Keratinocyte (primary cell): Measurements from ENCODE around the gene SH3GLB2. TPM values are rescaled to one million over a fixed set of nuclear protein-coding genes. Genes with fewer than 3 reads are reported as not detected.
A peak's percentile ranks its signal among the peaks of the same experiment; 100 is the strongest.

ENCODE experiments used
- DNase-seq: peaks from one replicate; pipeline ENCODE4 v3.0.0-alpha.2; 2011; ENCODE audit warnings: low read depth, missing footprints, low spot score
- FAIRE-seq: peaks from 2 replicates; lab custom pipeline; 2011; peaks lifted over from hg19 to GRCh38; lab: Jason Lieb, UNC
- H2AFZ ChIP-seq: 2 replicates; pipeline ENCODE4 v1.6.0; 2012; ENCODE audit warnings: low read length, control low read depth, inconsistent platforms; ENCODE audit not compliant: control insufficient read depth
- H3K27ac ChIP-seq: 2 replicates; pipeline ENCODE4 v1.5.1; 2011; ENCODE audit warnings: low read length; ENCODE audit not compliant: control insufficient read depth, insufficient read depth
- H3K27me3 ChIP-seq: 3 replicates; pipeline ENCODE4 v1.6.0; 2011; ENCODE audit warnings: low read length; ENCODE audit not compliant: control insufficient read depth, insufficient read depth; ENCODE audit errors: extremely low read depth
- H3K36me3 ChIP-seq, 2 experiments: 2 replicates in 1 of 2; 3 replicates in 1 of 2; pipeline ENCODE4 v1.5.1; 2011; ENCODE audit warnings: low read length in 2 of 2, mild to moderate bottlenecking in 1 of 2; ENCODE audit not compliant: control insufficient read depth in 2 of 2, insufficient read depth in 2 of 2; ENCODE audit errors: extremely low read depth in 1 of 2
- H3K4me1 ChIP-seq: 3 replicates; pipeline ENCODE4 v1.5.1; 2011; ENCODE audit warnings: low read length; ENCODE audit not compliant: control insufficient read depth, insufficient read depth; ENCODE audit errors: extremely low read depth
- H3K4me2 ChIP-seq: 3 replicates; pipeline ENCODE4 v1.6.0; 2011; ENCODE audit warnings: low read depth, low read length; ENCODE audit not compliant: control insufficient read depth, insufficient read depth; ENCODE audit errors: extremely low read depth
- H3K4me3 ChIP-seq, 3 experiments: fragments of 200-600 bp in 1 of 3; sonication (generic) in 1 of 3; 2 replicates in 2 of 3; 3 replicates in 1 of 3; pipeline ENCODE4 v1.5.1; 2011 to 2016; ENCODE audit warnings: low read length in 3 of 3, mild to moderate bottlenecking in 3 of 3, control low read depth in 2 of 3, inconsistent platforms in 1 of 3, low read depth in 1 of 3, mixed read lengths in 1 of 3, mixed run types in 1 of 3, moderate library complexity in 1 of 3; ENCODE audit not compliant: control insufficient read depth in 2 of 3, insufficient read depth in 2 of 3; ENCODE audit errors: extremely low read depth in 1 of 3
- H3K79me2 ChIP-seq: 2 replicates; pipeline ENCODE4 v1.6.0; 2012; ENCODE audit warnings: low read length; ENCODE audit not compliant: control insufficient read depth, insufficient read depth
- H3K9ac ChIP-seq: 3 replicates; pipeline ENCODE4 v1.6.0; 2011; ENCODE audit warnings: low read length; ENCODE audit not compliant: control insufficient read depth, insufficient read depth; ENCODE audit errors: extremely low read depth
- H3K9me1 ChIP-seq: 3 replicates; pipeline ENCODE4 v1.6.0; 2011; ENCODE audit warnings: low read length; ENCODE audit not compliant: control insufficient read depth, insufficient read depth; ENCODE audit errors: extremely low read depth
- H3K9me3 ChIP-seq: 2 replicates; pipeline ENCODE4 v1.5.1; 2012; ENCODE audit warnings: low read depth, low read length; ENCODE audit not compliant: control insufficient read depth
- H4K20me1 ChIP-seq: 3 replicates; pipeline ENCODE4 v1.6.0; 2011; ENCODE audit warnings: low read length; ENCODE audit not compliant: control insufficient read depth, insufficient read depth; ENCODE audit errors: extremely low read depth
- EZH2 ChIP-seq: IDR thresholded peaks from one replicate; pipeline ENCODE4 v1.6.1; 2012; ENCODE audit warnings: inconsistent platforms, mild to moderate bottlenecking, low read length, moderate library complexity
- dilution Hi-C: fragments of 300-500 bp; cut with MboI; formaldehyde crosslinking; loops from one replicate; pipeline ENCODE4 v1.7.0; 2020; ENCODE audit warnings: low sequenced_read_pairs; ENCODE audit not compliant: extremely low pct_ligation_motif_present
- polyA plus RNA-seq, 5 experiments: library from polyadenylated mRNA; depleted of rRNA in 3 of 5; stranded (reverse) in 3 of 5; stranded (forward) in 1 of 5; unstranded in 1 of 5; fragments of >200 nt; gene quantifications; 1 replicate in 1 of 5; 2 replicates in 3 of 5; 3 replicates in 1 of 5; pipeline versions ENCODE4 v1.2.1 to v1.2.3, GENCODE V29; 2011 to 2012; ENCODE audit warnings: missing spikeins in 2 of 5, low read depth in 1 of 5, low replicate concordance in 1 of 5
- TF ChIP-seq, protein P1 (sequence below), 3 experiments: IDR thresholded peaks in 1 of 3; conservative IDR thresholded peaks in 1 of 3; optimal IDR thresholded peaks in 1 of 3; 2 replicates in 2 of 3; 3 replicates in 1 of 3; pipeline versions ENCODE3 to v1.5.1; 2011; ENCODE audit warnings: low read length in 3 of 3, mild to moderate bottlenecking in 3 of 3, moderate library complexity in 2 of 3, control low read depth in 1 of 3, inconsistent platforms in 1 of 3; ENCODE audit not compliant: insufficient read depth in 2 of 3; ENCODE audit errors: extremely low read depth in 1 of 3

SH3GLB2 gene
- polyA plus RNA-seq, 1 donor (not counting 4 experiments of a cell fraction or from before 2014, with no cell fraction given), result 37.1 TPM

DNA sequence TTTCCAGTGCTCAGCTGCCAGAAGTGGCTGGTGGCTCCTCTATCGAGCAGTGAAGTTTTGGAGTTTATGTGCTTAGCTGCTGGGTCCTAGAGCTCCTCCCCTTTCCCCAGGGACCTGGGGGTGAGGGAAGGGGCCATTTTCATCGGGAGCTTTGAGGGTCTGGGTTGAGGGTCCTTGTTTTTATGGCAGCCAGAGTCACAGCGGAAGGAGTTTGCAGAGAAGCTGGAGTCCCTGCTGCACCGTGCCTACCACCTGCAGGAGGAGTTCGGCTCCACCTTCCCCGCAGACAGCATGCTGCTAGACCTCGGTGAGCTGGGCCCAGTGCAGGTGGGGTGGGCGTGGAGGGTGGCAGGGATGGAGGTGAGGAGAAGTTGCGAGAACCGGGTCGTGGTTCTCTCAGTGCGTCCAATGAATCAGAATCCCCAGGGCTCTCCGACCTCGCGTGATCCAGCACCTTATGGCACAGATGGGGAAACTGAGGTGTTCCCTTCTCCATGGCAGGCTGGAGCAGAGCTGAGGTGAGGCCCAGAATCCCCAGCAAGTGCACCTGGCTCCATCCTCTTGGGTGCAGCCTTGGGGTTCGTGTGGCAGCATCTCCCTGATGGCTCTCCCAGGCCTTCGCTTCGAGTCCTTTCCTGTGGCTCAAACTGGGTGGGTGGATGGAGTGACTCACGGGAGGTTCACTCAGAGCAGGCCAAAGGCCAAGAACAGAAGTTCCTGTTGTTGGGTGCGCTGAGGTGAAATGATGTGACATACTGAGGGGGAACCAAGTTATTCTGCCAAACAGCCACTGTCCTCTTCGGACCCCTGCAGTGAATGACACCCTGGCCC is 31.0 kb upstream of the SH3GLB2 start:
- no peak for DNase-seq

GRCh38 chr9:129054163-129054851 is 26.2 kb upstream of the SH3GLB2 start:
- no peak for TF ChIP-seq EZH2
- TF ChIP-seq, protein P1, sequence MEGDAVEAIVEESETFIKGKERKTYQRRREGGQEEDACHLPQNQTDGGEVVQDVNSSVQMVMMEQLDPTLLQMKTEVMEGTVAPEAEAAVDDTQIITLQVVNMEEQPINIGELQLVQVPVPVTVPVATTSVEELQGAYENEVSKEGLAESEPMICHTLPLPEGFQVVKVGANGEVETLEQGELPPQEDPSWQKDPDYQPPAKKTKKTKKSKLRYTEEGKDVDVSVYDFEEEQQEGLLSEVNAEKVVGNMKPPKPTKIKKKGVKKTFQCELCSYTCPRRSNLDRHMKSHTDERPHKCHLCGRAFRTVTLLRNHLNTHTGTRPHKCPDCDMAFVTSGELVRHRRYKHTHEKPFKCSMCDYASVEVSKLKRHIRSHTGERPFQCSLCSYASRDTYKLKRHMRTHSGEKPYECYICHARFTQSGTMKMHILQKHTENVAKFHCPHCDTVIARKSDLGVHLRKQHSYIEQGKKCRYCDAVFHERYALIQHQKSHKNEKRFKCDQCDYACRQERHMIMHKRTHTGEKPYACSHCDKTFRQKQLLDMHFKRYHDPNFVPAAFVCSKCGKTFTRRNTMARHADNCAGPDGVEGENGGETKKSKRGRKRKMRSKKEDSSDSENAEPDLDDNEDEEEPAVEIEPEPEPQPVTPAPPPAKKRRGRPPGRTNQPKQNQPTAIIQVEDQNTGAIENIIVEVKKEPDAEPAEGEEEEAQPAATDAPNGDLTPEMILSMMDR (optimal IDR thresholded peaks at IDR 0.05 in 1 of 3, IDR thresholded peaks at IDR 0.05 in 1 of 3, conservative IDR thresholded peaks at IDR 0.05 in 1 of 3; ENCODE audit: extremely low read depth in 1 of 3, insufficient read depth in 2 of 3, low read length in 3 of 3), result no peak
- dilution Hi-C loops, result no loop called here
- FAIRE-seq, result peak; percentile 29

More for the DNA sequence above, 31.0 kb upstream of the SH3GLB2 start:
- no peaks in the 10 kb centered on the region for H3K79me2 ChIP-seq
- no peaks in the 10 kb centered on the region for H3K27me3 ChIP-seq
- dilution Hi-C loops, result no loop called here
- H3K4me2 ChIP-seq, result no peak overlapping the region
- no peak overlapping the region for H3K27ac ChIP-seq
- H3K36me3 ChIP-seq, result peaks cover 16 to 26% of the 10 kb centered on the region in 2 experiments
- TF ChIP-seq EZH2, result no peak
- TF ChIP-seq, protein P1 (optimal IDR thresholded peaks at IDR 0.05 in 1 of 3, IDR thresholded peaks at IDR 0.05 in 1 of 3, conservative IDR thresholded peaks at IDR 0.05 in 1 of 3; ENCODE audit: extremely low read depth in 1 of 3, insufficient read depth in 2 of 3, low read length in 3 of 3), result no peak
- H3K4me1 ChIP-seq, result no peaks in the 10 kb centered on the region
- H4K20me1 ChIP-seq, result no peaks in the 10 kb centered on the region
- no peaks in the 10 kb centered on the region for H3K9me3 ChIP-seq
- no peak overlapping the region for H3K4me3 ChIP-seq
- H3K9ac ChIP-seq, result no peak overlapping the region
- FAIRE-seq, result no peak
- H2AFZ ChIP-seq, result no peak overlapping the region
- H3K9me1 ChIP-seq, result no peaks in the 10 kb centered on the region

More at GRCh38 chr9:129054163-129054851, 26.2 kb upstream of the SH3GLB2 start:
- H3K9ac ChIP-seq, result no peak overlapping the region
- peaks cover 12 to 13% of the 10 kb centered on the region in 2 experiments for H3K36me3 ChIP-seq
- H3K9me1 ChIP-seq, result no peaks in the 10 kb centered on the region
- DNase-seq, result no peak
- H3K4me1 ChIP-seq, result peaks cover 3% of the 10 kb centered on the region
- no peak overlapping the region for H3K4me2 ChIP-seq
- H3K9me3 ChIP-seq, result no peaks in the 10 kb centered on the region
- no peaks in the 10 kb centered on the region for H4K20me1 ChIP-seq
- H3K27ac ChIP-seq, result no peak overlapping the region
- no peak overlapping the region for H3K4me3 ChIP-seq
- no peak overlapping the region for H2AFZ ChIP-seq
- H3K27me3 ChIP-seq, result no peaks in the 10 kb centered on the region
- H3K79me2 ChIP-seq, result no peaks in the 10 kb centered on the region
